ENCODE measurements around the gene TMCC3.
"Not testable (repeated sequence)": the region's sequence is repeated elsewhere in the genome, so short reads cannot be mapped to it uniquely, and the experiment has no call there.

The TMCC3 gene

DNA sequence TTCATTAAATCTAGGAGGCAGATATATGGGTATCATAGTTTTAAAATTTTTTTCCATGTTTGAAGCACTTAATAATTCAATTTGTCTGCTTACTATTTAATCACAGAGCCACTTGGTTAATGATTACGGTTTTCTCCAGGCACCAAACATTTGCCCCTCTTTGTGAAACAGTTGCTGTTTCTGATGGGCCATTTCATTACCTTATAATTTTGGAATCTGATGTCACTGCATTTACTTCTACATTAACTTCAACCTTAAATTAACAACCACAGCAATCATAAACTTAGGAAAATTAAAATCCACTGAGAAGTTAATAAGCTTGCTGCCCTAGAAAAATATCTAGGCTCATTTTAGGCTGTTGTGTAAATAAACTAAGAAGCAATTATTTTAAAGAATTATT lies 17.0 kb downstream of the TMCC3 start:
- DNase-seq (ENCODE audit: low spot score) = no peak

DNA sequence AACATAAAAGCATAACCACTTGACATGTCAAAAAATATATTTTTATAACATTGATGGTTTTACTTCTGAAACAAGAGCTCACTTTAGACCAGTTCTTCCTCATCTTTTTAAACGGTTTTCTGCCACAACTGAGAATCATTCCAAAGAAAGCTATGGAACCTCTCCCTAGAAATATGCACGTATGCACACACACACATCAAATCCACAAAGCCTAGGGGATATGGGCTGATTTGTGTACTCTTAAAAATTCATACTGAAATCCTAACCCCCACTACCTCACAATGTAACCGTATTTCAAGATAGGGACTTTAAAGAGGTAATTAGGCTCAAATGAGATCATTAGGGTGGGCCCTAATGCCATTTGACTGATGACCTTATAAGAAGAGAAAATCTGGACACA lies 19.3 kb downstream of the TMCC3 start:
- no peak for DNase-seq (ENCODE audit: low spot score)

- no peak for DNase-seq (ENCODE audit: low spot score)
These were observed 21.4 kb downstream of the TMCC3 start for GRCh38 chr12:94628819-94629472.

GRCh38 chr12:94628369-94628768 lies 22.0 kb downstream of the TMCC3 start:
- DNase-seq (ENCODE audit: low spot score) = no peak

GRCh38 chr12:94625531-94625930 lies 24.8 kb downstream of the TMCC3 start:
- no peak for DNase-seq (ENCODE audit: low spot score)

DNA sequence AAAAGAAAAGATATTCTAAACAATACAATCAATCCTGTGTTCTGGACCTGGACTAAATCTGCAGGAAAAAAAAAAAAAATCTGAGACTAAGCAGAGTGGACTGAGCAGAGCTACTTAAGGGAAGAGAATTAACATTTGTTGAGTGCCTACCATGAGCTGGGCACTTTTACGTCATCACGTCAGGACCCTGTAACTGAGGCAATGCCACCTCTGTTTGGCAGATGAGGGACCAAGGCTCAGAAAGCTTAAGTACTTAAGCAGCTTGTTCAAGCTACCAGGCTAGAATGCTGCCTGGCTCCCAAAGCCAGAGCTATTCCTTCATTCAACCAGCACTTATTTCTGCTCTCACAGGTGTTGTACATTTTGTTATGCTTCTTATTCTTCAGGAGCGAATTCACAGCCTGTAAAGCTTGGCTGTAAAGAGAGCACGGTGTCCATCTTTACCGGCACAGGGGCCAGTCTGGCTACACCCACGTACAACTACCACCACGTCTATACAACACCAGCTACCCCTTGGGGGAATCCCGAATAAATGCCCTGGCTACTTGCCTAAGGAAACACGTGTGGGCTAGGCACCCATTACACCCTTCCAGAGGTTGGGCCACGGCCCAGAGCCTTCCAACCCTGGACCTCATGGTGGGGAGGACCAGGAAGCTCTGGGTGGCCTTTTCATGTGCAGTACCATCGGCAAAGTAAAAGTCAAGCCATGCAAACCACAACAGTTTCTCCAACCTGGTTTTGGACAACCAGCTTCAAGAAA lies 27.0 kb downstream of the TMCC3 start:
- no peak for DNase-seq (ENCODE audit: low spot score)

DNA sequence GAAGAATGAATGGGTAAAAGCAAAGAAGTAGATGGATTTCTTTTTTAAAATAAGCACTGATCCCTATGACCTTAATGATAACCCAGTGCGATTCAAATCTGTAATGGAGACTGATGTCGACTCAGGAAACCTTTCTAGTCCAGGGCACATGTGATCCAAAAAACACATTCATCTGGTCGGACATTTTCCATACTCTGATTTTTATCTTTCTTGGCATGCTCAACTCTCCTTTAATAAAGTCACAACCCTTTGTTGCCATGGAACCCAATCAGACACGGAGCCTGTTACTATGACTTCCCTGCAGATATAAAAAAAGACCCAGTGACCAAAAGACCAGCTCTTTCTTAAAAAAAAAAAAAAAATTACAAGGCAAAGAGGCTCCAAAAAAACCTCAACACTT lies 27.9 kb downstream of the TMCC3 start:
- DNase-seq (ENCODE audit: low spot score) = no peak

GRCh38 chr12:94621662-94622359 lies 28.5 kb downstream of the TMCC3 start:
- peak; percentile 59 for DNase-seq (ENCODE audit: low spot score)

DNA sequence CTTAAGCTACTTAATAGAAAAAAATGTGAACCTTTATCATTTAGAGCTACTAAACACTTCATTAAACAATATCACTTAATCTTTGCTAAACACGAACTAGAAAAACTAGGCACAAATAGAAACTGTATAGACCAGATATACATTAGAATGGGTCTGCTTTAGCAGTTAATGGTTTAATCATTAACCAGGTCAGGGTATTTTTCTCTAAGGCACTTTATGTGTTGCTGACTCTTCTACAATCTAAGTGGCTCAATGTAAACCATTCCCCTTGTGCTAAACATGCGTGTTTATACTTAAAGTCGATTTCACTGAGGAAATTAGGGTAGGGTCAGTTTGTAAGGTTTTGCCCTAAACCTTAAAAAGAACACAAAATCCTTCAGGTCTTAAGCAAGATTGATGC lies 29.7 kb downstream of the TMCC3 start:
- no peak for DNase-seq (ENCODE audit: low spot score)

DNA sequence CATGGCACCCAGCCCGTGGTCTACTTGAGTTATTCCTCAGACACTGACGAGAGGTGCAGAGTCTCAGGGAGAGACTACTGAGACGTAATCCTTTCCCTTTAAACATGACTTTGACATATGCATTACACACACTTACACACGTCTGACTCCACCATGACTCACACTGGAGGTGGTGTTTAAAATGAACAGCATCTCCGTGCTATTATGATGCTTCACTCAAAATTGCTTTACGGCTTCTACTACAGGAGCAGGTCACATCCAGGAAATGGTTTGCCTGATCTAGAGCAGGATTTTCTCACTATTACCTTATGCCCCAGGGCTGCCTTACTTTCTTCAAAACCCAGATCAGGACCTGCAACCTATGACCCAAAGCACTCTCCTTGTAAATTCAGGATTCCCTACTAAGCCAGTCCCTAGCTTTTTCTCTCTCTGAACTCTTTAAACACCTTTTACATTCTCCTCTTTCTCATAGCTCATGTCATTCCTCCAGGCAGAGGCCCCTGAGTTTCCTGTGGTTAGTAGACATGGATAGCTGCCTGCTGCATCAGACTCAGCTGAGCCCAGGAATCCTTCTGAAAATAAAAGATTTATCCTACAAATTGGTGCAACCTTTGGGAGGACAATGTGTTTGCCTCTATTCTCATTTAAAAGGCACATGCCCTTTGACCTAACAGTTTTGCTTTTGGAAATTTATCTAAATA lies 31.2 kb downstream of the TMCC3 start:
- peak; percentile 6 for DNase-seq (ENCODE audit: low spot score)

DNA sequence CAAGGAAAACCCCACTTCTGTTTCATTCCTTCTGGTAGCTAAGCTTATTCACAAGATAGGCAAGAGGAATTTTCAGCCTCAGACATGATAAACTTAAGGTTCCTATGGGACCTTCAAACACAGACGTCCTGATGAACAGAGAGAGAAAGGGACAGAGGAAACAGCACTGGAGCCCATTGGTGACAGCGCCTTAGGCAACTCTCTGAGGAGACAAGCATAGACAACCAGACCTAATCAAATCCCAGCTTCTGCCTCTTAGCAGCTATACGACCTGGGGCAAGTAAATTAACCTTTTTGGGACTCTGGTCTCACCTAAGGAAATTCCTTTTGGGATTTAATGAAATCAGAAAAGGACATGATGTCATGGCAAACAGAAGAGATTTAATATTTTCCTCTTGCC lies 33.3 kb downstream of the TMCC3 start:
- DNase-seq (ENCODE audit: low spot score) = no peak

DNA sequence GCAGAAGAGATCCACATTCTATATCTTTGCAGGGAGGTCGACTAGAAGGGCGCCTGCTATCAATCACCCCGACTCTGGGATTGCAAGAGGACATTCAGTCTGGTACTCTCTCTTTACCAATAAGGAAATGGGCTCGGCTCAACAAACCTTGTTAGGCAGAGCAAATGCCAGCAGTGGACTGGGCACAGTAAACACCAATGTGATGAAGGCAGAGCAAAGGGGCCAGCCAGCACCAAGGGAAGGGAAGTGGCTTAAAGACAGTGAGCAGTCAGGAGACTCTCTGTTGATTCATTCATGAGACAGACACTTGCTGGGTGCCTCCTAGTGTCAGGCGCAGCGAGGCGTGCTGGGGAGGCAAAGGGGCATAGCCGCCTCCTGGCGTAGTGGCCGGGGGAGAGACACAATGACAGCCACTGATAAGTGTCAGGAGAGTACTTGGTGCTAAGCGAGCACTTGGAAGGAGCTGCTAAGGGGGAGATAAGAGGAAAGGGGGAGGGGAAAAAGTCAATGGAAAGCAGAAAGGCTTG lies 34.1 kb downstream of the TMCC3 start:
- DNase-seq (ENCODE audit: low spot score) = no peak

DNA sequence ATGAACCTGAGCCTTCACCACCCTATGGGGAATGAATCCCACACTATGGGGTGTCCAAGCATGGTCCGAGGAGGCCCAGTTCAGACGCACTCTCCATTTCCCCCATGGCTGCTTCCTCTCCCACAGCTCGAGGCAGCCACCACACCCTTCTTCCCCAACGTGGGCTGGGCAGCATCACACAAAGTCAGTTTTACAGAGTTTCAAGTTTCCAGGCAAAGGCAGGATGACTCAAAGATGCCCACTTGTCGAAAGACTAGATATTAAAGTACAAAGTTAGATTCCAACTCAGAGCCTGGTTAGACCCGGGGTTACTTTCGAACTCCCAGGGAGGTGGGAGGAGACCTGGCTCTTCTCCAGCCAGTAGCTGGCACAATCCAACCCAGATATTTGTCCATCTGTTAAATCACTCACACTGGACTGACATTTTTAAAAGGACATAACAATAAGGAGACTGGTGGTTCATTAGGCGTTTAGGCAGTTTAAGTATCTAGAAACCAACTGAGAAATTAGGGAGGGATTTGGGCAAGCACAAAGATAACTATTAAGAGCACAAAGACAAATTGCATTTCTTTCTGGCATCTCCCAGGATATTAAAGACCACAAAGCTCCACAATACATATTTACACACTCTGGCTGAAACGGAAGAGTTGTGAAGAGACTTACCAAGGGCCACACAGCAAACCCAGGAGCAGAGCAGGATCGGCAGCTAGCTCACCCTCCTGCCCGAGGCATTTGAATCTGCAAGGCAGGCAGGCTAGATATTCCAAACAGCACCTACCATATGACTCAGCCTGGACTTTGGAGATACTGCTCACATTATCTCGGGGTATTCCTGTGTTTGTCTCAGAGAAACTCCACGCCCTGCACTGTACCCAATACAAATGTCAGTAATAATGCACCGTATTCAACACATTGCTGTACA lies 34.8 kb downstream of the TMCC3 start:
- DNase-seq (ENCODE audit: low spot score) = no peak

DNA sequence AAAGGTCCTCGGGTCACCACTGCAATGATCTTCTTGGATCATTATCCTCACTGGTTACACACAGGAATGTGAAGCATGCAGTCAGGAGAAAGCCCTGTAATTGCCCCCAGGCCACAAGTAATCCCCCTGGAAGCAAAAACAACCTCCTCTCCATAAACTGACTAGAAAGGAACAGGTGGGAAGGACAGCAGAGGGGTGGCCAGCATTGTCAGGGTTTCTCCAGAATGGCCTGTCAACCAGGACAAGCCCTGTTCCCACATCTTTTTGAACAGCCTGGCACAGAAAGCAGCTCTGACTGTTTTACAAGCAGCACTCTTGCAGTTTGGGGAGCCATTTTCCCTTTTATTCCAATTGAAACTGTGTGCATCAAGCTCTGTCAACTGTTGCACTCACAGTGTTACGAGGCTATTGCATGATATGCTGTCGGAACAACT lies 36.1 kb downstream of the TMCC3 start:
- no peak for DNase-seq (ENCODE audit: low spot score)

GRCh38 chr12:94609917-94610443 lies 40.4 kb downstream of the TMCC3 start:
- DNase-seq (ENCODE audit: low spot score) = no peak

DNA sequence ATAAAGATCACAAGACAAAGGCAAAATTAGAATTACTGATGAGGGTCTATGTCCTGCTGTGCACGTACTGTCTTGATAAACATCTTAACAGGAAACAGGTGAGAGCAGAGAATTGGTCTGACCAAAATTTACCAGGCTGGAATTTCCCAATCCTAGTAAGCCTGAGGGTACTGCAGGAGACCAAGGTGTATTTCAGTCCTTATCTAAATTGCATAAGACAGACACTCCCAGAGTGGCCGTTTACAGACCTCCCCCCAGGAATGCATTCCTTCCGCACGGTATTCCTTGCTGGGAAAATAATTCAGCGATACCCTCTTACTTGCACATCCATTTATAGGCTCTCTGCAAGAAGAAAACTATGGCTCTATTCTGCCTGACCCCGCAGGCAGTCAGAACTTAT lies 43.5 kb downstream of the TMCC3 start:
- not testable (repeated sequence) for DNase-seq (ENCODE audit: low spot score)

DNA sequence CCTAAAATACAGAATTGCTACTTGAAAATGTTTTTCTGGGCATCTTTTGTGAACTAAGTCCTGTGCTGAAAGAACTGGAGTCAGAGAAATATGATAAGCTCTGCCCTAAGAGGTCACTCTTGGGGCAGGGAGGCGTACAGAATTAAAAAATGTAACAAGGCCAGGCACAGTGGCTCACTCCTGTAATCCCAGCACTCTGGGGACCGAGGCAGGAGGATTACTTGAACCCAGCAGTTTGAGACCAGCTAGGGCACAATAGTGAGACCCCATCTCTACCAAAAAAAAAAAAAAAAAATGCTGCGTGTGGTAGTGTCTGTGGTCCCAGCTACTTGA lies 46.0 kb downstream of the TMCC3 start:
- no peak for DNase-seq (ENCODE audit: low spot score)

- peak; percentile 59 for DNase-seq (ENCODE audit: low spot score)
These were observed 46.7 kb downstream of the TMCC3 start for GRCh38 chr12:94603434-94604365.

DNA sequence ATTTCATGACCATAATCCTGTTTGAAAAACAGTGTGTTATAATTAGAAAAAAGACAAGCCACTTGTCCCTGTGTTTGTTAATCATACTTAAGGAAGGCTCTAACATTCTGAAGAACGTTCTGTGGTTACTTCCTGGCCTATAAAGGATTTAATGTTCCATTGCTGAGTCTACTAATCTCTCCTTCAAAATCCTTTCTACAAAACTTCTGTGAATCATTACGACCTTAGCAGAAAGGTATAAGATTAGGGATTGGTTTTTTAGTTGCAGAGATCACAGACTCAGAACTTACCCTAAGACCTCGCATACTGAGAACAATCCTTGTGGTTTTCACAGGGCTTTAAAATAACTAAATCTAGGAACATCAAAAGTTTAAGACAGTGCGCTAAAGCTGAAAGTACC lies 48.3 kb downstream of the TMCC3 start:
- DNase-seq (ENCODE audit: low spot score) = no peak

GRCh38 chr12:94601307-94601706 lies 49.0 kb downstream of the TMCC3 start:
- not testable (repeated sequence) for DNase-seq (ENCODE audit: low spot score)
